Stimulated activated CD4-positive, alpha-beta T cell treated with anti-CD3 and anti-CD28 coated beads, Interleukin-15, amount 100 ng/mL, for 24 hours (primary cell): ENCODE data around the gene AP2A2.
"Not testable (repeated sequence)": the region's sequence is repeated elsewhere in the genome, so short reads cannot be mapped to it uniquely, and the experiment has no call there.

ENCODE experiments used
- DNase-seq: peaks from one replicate; pipeline ENCODE4 v3.0.0-alpha.2; 2020

The AP2A2 gene

DNA sequence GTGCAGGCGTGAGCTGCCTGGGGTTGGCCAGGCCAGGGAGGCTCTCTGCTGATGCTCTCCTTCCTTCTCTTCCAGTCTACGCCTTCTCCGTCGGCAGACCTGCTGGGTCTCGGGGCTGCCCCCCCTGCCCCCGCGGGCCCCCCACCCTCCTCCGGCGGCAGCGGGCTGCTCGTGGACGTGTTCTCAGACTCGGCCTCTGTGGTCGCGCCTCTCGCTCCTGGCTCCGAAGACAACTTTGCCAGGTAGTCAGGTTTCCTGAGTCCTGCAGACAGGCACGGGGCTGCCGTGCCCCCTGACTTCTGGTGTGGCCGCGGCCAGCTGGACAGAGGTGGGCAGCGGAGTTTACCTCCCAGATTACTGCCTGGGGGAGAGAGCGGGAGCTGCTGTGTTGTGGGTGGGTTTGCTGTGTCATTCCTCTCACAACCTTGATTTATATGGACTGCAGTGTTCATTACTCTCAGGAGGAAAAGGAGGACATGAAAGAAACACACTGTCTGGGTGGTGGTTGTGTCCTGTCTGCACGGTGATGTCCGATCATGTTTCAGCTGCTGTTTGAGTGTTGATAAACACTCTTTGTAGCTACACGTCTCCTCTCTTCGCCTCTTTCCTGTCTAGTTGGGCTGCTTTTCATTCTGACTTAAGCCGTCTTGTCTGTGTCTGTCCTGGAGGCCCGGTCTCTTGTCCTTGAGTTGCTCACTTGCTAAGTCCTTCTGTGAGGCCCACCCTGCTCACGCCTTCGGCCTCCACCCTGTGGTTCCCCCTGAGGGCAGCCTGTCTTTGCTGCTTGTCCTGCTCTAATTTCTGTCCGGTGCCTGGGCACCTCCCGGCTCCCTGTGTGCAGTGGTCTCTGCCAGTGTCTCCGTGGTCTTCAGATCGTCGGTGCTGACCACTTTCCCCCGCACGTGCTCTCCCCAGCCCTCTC is 74.9 kb downstream of the AP2A2 start:
- no peak for DNase-seq

- DNase-seq: no peak
Measured at GRCh38 chr11:1001617-1002405, 76.1 kb downstream of the AP2A2 start.

DNA sequence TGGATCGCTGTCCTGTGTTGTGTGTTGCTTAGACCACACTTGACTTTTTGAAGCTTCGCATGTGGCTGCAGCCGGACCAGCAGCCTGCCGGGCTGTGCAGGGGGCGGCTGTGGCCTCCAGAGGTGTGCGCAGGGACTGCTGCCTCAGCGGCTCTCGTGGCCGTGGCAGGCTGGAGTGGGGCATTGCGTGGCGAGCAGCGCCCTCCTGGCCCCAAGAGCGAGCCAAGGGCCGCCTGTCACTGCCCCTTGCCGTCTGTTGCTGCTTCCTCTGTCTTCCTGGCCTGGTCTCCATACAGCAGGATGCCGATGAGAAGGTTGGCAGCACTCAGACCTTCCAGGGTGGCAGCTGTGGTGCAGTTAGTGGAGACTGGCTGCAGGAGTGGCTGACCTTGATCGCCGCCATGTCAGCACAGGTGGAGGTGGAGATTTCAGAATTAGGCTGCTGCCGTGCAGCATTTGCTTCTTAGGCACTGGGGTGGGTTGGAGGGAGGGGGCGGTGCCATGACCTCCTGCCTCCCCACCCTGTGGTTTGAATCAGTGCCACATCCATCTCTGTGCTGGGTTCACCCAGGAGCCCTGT is 76.8 kb downstream of the AP2A2 start:
- no peak for DNase-seq

GRCh38 chr11:1003159-1003558 is 77.5 kb downstream of the AP2A2 start:
- no peak for DNase-seq

- no peak for DNase-seq
Measured at GRCh38 chr11:1005928-1006327, 80.3 kb downstream of the AP2A2 start.

DNA sequence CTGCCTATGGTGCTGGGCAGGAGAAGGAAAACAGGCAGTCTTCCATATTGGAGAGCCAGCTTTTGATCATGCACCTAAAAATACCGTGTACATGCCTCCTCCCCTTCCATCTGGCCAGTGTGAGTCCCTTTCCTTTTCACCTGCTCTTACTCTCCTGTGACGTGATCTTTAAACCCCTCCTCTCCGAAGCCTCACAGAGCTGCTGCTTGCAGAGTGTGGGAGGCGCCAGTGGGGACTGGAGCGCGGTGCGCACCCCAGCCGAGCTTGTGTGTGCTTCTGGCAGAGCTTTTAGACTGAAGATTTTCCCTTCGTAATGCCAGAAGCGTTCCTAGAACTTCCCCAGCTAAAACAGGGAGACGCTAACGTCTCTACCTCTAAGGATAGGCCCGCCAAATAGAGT is 81.1 kb downstream of the AP2A2 start:
- DNase-seq: no peak

- DNase-seq: no peak
Measured at GRCh38 chr11:1007279-1007678, 81.6 kb downstream of the AP2A2 start.

DNA sequence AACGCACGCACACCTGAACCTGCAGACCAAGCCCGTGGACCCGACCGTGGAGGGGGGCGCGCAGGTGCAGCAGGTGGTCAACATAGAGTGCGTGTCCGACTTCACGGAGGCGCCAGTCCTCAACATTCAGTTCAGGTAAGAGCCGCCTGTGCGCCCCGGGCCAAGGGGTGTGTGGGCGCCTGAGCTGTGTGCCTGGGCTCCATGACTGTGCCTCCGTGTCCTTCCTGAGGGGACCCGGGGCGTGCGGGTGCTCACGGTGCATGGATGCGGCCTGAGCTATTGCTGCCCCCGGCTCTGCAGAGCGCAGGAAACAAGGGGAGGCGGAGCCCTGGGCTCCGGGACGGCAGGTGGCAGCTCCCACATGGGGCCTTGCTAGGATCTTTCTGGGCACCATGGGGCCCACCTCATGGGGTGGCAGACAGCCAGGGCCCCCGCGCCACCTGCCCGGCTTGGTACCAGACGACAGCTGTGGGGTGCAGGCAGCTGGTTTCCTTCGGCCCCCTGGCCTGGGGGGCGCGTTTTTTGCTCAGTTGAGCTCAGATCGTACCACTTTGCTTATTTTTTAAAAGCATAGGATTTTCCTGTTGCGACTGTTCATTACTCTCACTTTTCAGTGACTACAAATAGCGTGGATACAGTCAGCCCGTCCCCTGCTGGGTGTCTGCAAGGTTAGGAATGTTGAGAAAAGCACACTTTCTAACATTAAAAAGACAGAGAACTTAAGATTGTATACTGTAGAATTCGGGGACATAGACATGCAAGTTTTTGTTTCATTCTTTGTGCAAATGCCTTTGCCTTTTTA is 82.5 kb downstream of the AP2A2 start:
- no peak for DNase-seq

GRCh38 chr11:1008803-1009145 is 83.1 kb downstream of the AP2A2 start:
- no peak for DNase-seq

GRCh38 chr11:1009371-1009770 is 83.7 kb downstream of the AP2A2 start:
- no peak for DNase-seq

- DNase-seq: no peak
Measured at GRCh38 chr11:1009991-1010390, 84.3 kb downstream of the AP2A2 start.

DNA sequence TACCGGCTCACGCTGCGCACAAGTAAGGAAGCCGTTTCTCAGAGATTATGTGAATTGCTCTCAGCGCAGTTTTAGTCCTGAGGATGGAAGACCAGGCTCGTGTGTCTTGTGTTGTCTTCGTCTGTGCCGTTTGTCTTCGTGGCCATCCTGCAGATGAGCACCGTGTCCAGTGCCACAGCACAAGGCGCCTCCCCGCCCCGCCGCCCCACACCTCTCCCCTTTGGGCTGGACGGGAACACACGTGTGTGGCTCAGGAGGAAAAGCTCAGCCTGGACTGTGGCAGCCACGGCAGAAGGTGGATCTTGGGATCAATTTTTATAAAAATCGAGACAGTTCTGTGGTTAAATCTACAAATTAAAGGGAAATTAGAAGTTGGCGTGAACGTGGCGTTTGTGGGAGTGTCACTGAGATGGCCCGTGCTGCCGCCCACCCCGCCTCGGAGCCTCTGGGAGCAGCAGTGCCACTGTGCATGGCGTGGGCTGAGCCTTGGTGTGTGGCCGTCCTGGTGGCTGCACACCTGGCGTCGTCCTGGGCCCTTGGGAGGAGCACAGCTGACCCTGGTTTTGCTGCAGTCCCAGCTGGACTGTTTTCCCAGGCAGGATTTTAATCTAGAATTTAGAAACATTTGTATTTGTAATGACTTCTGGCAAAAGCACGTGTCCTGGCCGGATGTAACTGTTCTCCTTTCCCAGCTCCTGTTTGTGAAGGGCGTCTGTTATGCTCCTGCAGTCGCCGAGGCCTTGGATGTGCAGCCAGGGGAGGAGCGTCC is 85.1 kb downstream of the AP2A2 start:
- DNase-seq: no peak

- DNase-seq: no peak
Measured at GRCh38 chr11:1011320-1011698, 85.6 kb downstream of the AP2A2 start.

DNA sequence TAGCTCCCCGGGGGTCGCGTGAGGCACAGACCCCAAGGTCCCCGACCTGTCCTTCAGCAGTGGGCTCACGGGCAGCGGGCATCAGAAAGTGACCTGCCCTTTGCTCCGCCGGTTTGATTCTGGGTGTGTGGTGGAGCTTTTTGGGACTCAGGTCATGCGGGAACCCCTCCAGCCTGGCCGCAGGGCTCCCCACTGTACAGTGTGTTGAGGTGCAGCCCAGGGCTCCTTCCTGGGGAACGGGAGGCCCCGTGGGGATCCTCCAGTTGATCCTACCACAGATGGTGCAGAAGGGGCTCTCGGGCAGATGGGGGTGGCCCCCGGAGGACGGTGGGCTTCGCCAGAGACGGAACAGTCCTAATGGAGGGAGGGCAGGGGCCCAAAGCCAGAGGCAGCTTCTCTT is 86.6 kb downstream of the AP2A2 start:
- DNase-seq: no peak

- DNase-seq: no peak
Measured at GRCh38 chr11:1012740-1013630, 87.3 kb downstream of the AP2A2 start.

DNA sequence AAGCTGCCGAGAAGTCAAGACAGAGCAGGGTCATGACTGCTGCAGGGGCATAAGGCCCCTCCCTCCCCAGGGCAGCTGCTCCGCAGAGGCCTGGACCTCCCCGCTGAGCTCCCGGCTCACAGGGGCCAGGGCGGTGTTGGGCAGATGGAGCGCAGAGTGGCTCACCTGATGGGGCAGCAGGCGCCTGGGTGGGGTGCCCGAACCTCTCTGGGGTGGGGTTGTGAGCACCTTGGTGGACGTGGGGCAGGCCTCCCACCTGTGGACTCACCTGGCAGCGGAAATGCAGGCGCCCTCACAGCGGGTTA is 87.9 kb downstream of the AP2A2 start:
- DNase-seq: no peak

DNA sequence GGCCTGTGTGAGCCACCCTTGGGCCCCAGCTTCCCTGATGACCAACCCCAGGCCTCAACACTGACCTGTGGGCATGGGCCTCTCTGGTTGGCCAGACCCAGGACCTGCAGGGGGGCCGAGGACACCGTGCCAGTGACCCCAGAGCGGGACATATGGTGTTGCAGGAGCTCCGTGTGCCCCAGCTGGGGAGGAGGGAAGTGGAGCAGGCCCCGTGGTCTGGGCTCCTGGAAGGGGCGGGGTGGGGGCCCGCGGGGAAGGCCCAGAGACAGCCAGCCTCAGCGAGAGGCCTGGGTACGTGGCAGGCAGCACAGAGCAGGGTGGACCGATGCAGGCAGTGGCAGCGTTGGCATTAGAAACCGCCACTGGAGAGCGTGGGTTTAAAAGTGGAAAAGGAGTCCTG is 88.6 kb downstream of the AP2A2 start:
- DNase-seq: no peak

- DNase-seq: no peak
Measured at GRCh38 chr11:1015064-1015463, 89.4 kb downstream of the AP2A2 start.

GRCh38 chr11:1015826-1016545 is 90.3 kb downstream of the AP2A2 start:
- no peak for DNase-seq

GRCh38 chr11:1016610-1017126 is 91.0 kb downstream of the AP2A2 start:
- DNase-seq: not testable (repeated sequence)
